Mesenteric fat pad (tissue), 1 donor: ENCODE results near the gene ACAP1. TPM values are rescaled to one million over a fixed set of nuclear protein-coding genes. Genes with fewer than 3 reads are reported as not detected.
"Not testable (repeated sequence)": the region's sequence is repeated elsewhere in the genome, so short reads cannot be mapped to it uniquely, and the experiment has no call there.

Source experiments
- DNase-seq: peaks from one replicate; pipeline ENCODE4 v3.0.0-alpha.2; 2020; ENCODE audit warnings: low spot score
- total RNA-seq: library from RNA; stranded (reverse); fragmentation: NEBNext Ultra II Directional; extraction: Animal tissue kit (Norgen Biotek cat#: 25700); gene quantifications from one replicate; pipeline ENCODE4 v1.2.1, GENCODE V29; 2021
- donor health status: DM: yes; HTN: yes; CAD: no.

ACAP1 gene
- total RNA-seq, 1 donor from 2014 or later: 18.8 TPM

DNA sequence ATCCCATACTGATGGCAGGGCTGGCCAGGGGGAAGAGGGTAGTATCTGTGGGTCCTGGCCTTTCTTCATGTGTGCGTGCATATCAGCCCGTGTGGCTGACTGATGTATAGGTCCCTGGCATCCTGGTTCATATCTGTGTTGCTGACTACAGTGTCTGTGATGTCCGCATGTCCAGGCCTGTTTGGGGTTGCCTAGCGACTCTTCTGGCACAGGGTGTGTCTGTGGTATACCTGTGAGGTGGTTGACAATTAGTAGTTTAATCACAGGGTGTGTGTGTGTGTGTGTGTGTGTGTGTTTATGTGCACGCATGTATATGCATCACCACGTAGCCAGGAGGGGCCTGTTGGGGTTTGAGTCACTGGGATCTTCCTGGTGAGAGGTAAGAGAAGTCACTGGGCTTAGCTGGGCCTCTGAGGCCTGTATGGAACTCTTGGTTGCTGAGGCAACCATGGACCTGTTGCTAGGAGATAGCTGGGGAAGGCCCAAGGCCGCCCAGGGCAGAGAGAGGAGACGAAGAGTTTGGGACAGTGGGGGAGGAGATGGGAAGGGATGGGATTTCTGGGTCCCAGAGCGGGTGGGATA is 18.0 kb downstream of the ACAP1 start:
- no peak for DNase-seq

- no peak for DNase-seq
Observed at GRCh38 chr17:7355053-7355452, 18.7 kb downstream of the ACAP1 start, which contains the start of gene TMEM95. Gene TMEM95 (plus strand): TSS chr17:7355156. CDS start chr17:7355205, 49 bp downstream.

DNA sequence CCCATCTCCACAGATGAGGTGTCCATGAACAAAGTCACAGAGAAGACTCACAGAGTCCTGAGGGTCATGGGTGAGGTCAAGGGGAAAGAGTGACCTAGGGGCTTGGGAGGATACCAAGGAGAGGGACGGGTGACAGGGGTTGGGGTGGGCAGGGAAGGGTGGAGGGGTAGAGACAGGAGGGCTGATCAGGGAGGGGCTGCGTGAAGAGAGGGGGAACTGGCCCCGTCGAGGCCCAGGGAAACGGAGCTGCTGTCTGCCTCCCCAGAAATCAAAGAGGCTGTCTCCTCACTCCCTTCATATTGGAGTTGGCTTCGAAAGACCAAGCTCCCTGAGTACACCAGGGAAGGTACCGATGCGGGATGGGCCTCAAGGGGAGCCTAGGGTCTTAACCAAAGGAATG is 19.2 kb downstream of the ACAP1 start:
- DNase-seq: no peak

GRCh38 chr17:7356072-7356549 is 19.8 kb downstream of the ACAP1 start:
- DNase-seq: peak; percentile 93

GRCh38 chr17:7356756-7357155 is 20.4 kb downstream of the ACAP1 start:
- no peak for DNase-seq

DNA sequence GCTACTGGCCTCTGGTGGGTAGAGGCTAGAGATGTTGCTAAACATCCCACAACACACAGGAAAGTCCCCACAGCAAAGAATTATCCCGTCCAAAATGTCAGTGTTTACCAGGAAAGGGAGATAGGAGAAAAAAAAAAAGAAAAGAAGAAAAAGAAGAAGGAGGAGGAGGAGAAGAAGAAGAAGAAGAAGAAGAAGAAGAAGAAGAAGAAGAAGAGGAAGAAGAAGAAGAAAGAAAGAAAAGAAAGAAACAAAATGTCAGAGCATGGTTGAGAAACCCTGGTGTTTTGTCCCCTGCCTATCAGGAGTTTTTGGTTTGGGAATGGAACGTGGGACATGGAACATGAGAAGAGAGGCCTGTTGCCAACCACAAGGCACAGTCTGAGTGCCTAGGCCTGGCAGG is 21.1 kb downstream of the ACAP1 start:
- DNase-seq: no peak

GRCh38 chr17:7361906-7362305 is 25.6 kb downstream of the ACAP1 start:
- no peak for DNase-seq

- DNase-seq: no peak
Observed at GRCh38 chr17:7363311-7363710, 27.0 kb downstream of the ACAP1 start.

- DNase-seq: not testable (repeated sequence)
Observed at GRCh38 chr17:7365963-7366362, 29.6 kb downstream of the ACAP1 start.

DNA sequence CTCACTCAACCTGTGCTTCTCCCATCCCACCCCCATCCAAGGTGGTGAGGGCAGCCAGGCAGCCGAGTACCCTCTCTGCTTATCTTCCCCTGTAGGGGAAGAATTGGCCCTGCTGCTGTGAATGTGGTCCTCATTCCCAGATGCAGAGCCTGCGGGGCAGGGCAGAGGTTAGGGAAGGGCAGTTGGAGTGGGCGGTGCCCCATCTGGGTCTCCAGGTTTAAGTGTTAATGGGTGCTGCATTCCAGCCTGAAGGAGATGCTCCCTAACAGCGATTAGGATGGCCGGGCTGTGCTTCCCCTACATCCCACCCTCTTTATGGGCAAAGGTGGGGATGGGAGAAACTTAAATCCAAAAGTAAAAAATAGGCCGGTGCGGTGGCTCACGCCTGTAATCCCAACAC is 30.8 kb downstream of the ACAP1 start:
- DNase-seq: no peak

- DNase-seq: no peak
Observed at GRCh38 chr17:7367918-7368598, 31.7 kb downstream of the ACAP1 start.

DNA sequence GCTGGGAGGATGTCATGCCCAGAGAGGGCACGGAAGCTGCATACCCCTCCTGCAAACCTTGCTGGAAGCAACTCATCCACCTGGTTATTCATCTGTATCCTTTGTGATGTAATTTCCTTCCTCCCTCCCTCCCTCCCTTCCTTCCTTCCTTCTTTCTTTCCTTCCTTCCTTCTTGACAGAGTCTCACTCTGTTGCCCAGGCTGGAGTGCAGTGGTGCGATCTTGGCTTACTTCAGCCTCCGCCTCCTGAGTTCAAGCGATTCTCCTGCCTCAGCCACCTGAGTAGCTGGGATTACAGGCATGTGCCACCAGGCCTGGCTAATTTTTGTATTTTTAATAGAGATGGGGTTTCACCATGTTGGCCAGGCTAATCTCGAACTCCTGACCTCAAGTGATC is 32.3 kb downstream of the ACAP1 start:
- DNase-seq: not testable (repeated sequence)

GRCh38 chr17:7369825-7370224 is 33.5 kb downstream of the ACAP1 start:
- DNase-seq: no peak

DNA sequence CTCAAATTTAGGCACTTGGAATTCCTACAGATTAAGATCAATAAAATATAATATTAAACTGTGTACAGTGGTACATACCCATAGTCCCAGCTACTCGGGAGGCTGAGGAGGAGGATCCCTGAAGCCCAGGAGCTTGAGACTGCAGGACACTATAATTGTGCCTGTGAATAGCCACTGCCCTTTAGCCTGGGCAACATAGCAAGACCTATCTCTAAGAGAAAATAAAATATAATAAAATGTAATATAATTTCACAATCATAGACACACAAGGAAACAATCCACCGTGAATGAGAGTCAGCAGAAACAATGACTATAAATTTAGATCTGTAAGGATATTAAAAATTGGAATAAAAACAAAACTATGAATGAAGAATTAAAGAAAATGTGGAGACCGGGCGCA is 34.5 kb downstream of the ACAP1 start:
- no peak for DNase-seq

- DNase-seq: no peak
Observed at GRCh38 chr17:7374353-7374752, 38.0 kb downstream of the ACAP1 start.

DNA sequence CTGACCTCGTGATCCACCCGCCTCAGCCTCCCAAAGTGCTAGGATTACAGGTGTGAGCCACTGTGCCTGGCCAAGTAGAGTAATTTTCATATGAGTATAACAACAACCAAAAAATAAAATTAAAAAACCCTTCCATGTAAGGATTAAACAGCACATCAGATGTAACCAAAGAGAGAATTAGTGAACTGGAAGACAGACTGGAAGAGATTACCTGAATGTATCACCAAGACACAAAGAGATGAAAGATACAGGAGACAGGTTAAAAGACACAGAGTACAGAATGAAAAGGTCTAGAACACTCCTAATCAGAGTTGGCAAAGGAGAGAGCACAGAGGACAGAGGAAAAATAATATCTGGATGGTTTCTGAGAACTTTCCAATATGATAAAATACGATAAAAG is 42.8 kb downstream of the ACAP1 start:
- DNase-seq: no peak

GRCh38 chr17:7380321-7380720 is 44.0 kb downstream of the ACAP1 start:
- DNase-seq: no peak

- no peak for DNase-seq
Observed at GRCh38 chr17:7380855-7381683, 44.7 kb downstream of the ACAP1 start, which contains the start of gene TNK1. Gene TNK1 (plus strand): TSS chr17:7381089. CDS start chr17:7382927, 1,838 bp downstream.

GRCh38 chr17:7382901-7383300 is 46.6 kb downstream of the ACAP1 start:
- no peak for DNase-seq

DNA sequence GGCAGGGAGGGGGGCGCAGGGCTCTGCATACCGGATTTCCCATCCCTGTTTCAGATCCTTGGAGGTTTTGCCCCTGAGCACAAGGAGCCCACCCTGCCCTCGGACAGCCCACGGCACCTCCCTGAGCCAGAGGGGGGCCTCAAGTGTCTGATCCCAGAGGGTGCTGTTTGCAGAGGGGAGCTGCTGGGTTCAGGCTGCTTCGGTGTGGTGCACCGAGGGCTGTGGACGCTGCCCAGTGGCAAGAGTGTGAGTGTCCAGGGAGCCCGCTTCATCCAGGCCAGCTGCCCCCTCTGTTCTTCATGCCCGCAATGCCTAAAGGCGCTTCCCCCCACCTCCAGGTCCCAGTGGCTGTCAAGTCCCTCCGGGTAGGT is 47.0 kb downstream of the ACAP1 start:
- no peak for DNase-seq

GRCh38 chr17:7383742-7384488 is 47.6 kb downstream of the ACAP1 start:
- DNase-seq: no peak
